ENCODE measurements around the gene NFYC.

NFYC gene

GRCh38 chr1:40798366-40799281 is 107.1 kb downstream of the NFYC start:
- no peak for DNase-seq

DNA sequence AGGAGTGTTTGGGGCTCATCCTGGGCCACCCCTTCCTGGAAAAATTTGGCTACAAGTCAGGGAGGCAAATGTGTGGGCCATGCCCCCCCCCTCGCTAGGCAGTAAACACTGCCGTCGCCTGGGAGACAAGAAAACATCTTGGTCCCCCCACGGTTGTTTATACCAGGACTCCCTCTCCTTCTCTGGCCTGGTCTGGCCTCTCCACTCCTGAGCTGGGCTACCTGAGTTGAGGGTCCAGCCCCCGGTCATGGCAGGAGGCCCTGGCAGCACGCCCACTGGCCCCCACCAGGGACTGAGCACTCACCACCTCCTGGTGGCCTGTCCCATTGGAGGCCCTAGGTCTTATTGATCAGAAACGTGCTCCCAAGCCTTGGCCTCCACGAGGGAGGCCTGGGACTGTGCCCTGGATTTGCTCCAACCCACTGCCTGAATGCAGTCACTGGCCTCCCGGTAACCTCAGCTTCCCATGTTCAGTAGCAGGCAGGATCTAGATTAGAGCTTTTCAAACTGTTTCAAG is 107.9 kb downstream of the NFYC start:
- DNase-seq, result no peak

- no peak for DNase-seq
These were observed 110.2 kb downstream of the NFYC start for GRCh38 chr1:40801742-40802077.

DNA sequence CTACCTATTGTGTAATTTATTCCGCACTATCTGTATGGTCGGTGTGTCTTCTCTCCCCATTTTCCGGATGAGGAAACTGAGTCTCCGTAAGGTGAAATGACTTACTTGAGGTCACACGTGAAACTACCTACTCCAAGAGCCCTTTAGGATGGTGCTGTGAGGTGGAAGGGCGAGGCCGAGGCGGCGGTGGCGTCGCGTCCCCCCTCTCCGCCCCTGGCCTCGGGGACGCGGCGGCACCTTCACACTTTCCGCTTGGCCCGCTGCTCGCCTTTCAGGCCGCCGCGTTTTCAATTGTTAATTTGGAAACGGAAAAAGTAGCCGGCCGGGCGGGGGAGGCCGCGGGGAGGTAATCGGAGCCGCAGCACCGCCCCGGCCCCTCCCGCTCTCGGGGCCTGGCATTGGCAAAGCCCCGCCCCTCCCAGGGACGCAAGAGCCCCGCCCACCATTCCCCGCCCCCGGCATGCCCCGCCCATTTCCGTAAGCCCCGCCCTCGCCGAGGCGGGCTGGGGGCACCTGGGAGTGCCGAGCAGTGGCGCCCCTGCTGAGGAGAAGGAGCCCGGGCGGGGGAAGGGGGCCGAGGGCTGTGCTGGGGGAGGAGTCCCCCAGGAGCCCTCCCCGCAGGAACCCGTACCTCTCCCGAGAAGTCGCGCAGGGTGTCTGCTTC is 110.7 kb downstream of the NFYC start:
- DNase-seq, result peak; percentile 76

DNA sequence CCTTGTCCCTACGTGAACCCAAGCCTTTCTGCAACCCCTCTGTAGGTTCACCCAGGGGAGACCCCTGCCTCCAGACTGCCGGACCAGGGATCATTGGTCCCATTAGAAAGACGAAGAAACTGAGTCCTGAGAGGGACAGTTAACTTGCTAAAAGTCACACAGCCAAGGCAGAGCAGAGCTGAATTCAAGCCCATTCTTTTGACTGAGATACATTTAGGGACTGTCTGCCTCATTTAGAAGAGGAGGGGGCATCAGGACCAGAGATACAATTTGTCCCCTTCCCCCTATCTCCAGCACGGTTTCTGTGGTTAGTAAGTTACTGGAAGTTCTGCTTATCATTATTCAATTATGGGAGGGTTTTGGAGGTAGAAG is 111.2 kb downstream of the NFYC start:
- DNase-seq, result no peak

DNA sequence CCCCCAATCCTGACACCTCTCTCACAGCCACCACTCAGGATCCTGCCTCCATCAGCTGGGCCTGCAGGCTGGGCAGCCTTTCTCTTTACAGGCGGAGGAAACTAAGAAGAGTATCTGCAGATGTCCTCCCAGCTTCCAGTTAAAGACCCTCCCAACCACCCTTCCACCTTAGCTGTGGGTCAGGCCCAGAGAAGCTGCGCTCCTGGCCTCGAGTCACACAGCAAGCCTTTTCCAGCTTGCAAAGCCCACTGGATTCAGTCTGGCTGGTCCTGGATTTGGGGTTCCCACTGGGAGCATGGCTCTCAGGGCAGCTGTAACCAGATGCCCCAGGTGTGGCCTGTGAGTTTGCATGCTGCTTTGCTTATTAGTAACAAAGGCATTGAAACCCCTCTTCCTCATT is 111.9 kb downstream of the NFYC start:
- DNase-seq, result no peak

DNA sequence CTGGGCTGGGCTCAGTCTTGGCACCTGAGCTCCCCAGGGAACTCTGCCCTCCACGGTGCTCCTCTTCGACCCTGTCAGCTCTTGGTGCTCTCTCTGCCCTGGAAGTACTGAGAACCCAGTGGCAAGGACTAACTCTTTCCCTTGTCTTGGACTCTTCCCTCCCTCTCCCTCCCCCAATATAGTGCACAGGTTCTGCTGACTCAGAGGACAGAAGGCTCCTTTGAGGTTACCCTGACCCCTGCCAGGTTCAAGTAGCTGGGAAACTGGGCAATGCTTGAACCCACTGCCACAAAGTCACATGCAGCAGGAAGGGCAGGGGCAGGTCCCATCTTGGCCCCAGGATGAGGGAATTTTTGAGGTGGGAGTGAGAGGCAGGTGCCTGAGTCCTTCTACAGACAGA is 112.4 kb downstream of the NFYC start:
- DNase-seq, result no peak

- no peak for DNase-seq
These were observed 114.7 kb downstream of the NFYC start for GRCh38 chr1:40806240-40806639.

GRCh38 chr1:40806731-40807695 is 115.5 kb downstream of the NFYC start:
- DNase-seq, result no peak

- no peak for DNase-seq
These were observed 116.5 kb downstream of the NFYC start for GRCh38 chr1:40808002-40808401.

GRCh38 chr1:40808444-40808843 is 116.9 kb downstream of the NFYC start:
- DNase-seq, result no peak

- no peak for DNase-seq
These were observed 117.4 kb downstream of the NFYC start for GRCh38 chr1:40808909-40809308.

- DNase-seq, result no peak
These were observed 119.4 kb downstream of the NFYC start for GRCh38 chr1:40810927-40811326.

DNA sequence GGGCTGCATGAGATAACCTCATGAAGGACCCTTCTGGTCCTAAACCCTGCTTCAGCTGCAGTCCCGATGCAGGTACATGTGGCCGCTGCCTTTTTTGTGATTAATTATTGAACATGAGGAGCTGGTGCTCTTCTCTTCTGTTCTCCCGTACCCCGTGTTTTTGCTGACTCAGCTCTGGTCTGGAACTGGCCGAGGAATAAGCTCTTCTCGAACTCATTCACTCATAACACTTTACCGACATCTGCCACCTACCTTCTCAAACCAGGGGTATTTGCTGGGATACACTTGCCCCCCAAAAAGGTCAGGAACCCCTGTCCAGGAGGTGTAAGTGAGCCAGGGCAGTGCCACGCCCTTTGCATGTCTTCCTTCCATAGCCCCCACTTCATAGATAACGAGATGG is 123.9 kb downstream of the NFYC start:
- no peak for DNase-seq

DNA sequence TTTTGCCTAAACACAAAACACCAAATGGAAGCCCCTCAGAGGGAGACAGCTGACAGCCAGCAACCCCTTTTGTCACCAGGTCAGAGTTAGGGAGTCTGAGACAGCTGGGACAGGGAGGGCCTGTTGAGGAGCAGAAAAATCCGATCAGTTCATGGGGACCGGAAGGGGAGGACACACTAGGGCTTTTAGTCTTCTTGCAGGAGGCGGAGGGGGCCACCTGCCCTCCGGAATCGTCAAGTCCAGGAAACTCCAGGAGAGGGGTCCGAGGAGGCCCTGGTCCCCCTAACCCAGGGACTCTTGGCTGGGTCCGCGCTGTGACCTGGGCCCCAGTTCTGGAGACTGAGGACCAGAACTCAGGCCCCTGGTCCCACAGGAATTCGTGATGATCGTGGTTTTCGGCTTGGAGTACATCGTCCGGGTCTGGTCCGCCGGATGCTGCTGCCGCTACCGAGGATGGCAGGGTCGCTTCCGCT is 126.3 kb downstream of the NFYC start:
- no peak for DNase-seq

- DNase-seq, result peak; percentile 64
These were observed 126.9 kb downstream of the NFYC start for GRCh38 chr1:40818264-40818961.

DNA sequence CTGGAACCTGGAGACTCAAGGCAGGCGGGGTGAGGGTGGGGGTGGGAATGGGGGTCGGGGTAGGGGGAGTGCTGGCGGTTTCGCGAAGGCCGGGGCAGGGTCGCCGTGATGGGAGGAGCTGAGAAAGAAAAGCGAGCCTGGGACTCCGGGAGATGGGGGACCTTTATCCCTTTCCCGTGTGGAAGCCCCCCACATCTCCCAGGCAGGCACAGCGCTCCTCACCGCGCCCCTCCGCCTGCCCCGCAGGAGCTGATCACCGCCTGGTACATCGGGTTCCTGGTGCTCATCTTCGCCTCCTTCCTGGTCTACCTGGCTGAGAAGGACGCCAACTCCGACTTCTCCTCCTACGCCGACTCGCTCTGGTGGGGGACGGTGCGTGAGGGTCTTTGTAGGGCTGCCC is 127.6 kb downstream of the NFYC start:
- DNase-seq, result no peak

DNA sequence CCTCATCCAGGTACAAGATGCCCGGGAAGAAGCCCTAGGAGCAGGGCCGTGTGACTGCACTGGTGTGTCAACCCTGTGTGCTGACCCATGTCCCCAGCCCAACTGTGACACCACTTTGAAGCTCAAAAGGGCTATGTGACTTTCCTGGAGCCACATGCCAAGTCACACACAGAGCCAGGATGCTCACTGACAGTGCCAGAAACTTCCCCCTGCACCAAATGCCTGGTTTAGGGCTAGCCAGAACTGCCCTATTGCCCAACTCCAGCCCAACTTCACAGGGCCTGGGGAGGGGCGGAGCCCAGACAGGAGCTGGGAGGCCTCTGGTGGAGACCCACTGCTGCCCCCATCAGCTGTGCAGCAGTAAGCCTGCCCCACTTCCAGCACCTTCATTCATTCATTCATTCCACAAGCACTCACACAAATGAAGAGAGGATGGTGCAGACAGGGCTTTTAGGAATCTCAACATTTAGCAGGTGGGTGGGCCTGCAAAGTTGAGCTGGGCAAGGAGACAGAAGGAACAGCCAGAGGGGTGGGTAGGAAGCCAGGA is 128.8 kb downstream of the NFYC start:
- no peak for DNase-seq

Data from retina (tissue), 1 donor.